ENCODE results near the gene KCNJ5. TPM values are rescaled to one million over a fixed set of nuclear protein-coding genes. Genes with fewer than 3 reads are reported as not detected.

The KCNJ5 gene
- polyA plus RNA-seq, 2 of the 4 experiments (the other 2 are of a cell fraction): 0.04 TPM; not detected in 1

- H3K4me2 ChIP-seq: no peak overlapping the region
- DNase-seq (ENCODE audit: low read depth in 1 of 2, low spot score in 1 of 2) (no peak), FAIRE-seq (no peak), ATAC-seq (no peak)
- ChIA-PET CTCF (no interaction called here), POLR2A (no interaction called here)
- no peak overlapping the region for H3K27ac ChIP-seq
- H3K4me3 ChIP-seq: no peak overlapping the region
- H3K4me1 ChIP-seq: no peaks in the 10 kb centered on the region
- WGBS (ENCODE audit: missing lambda C conversion rate): 97% methylated on average over 3 of the region's 3 CpGs
- no peaks in the 10 kb centered on the region for H3K9me3 ChIP-seq
- TF ChIP-seq HEYL (CRISPR knock-in tag; IDR thresholded peaks at IDR 0.05): no peak
- no peak for TF ChIP-seq TFCP2L1 (CRISPR knock-in tag; IDR thresholded peaks at IDR 0.05)
- TF ChIP-seq KDM1A (IDR thresholded peaks at IDR 0.05; ENCODE audit: low read depth): no peak
- TF ChIP-seq KDM5A (IDR thresholded peaks at IDR 0.05): no peak
- no peak for TF ChIP-seq PHF8 (IDR thresholded peaks at IDR 0.05; ENCODE audit: borderline replicate concordance, low read depth)
- no peak for TF ChIP-seq SMC3 (IDR thresholded peaks at IDR 0.05)
- no peak for TF ChIP-seq ZFP36 (IDR thresholded peaks at IDR 0.05; ENCODE audit: borderline replicate concordance, partially characterized antibody)
- no peak for TF ChIP-seq POLR2AphosphoS2 (conservative IDR thresholded peaks at IDR 0.05; ENCODE audit: low read length)
- no peak for TF ChIP-seq RFX5 (IDR thresholded peaks at IDR 0.05)
- no peak for TF ChIP-seq MAX (IDR thresholded peaks at IDR 0.05)
- TF ChIP-seq HOXB5 (CRISPR knock-in tag; IDR thresholded peaks at IDR 0.05): no peak
- no peak for TF ChIP-seq ATOH8 (CRISPR knock-in tag; IDR thresholded peaks at IDR 0.05; ENCODE audit: low read depth)
- TF ChIP-seq PBX3 (IDR thresholded peaks at IDR 0.05): no peak
- TF ChIP-seq RCOR1 (IDR thresholded peaks at IDR 0.05; ENCODE audit: low read depth, low read length): no peak
- TF ChIP-seq POLR2A (IDR thresholded peaks at IDR 0.05; ENCODE audit: low read length): no peak
These were observed 72.7 kb downstream of the KCNJ5 start for GRCh38 chr11:128963744-128964325.

GRCh38 chr11:128964463-128964930 is 73.3 kb downstream of the KCNJ5 start:
- no peak overlapping the region for H3K27ac ChIP-seq
- TF ChIP-seq TFCP2L1 (CRISPR knock-in tag; IDR thresholded peaks at IDR 0.05): no peak
- TF ChIP-seq JUNB (IDR thresholded peaks at IDR 0.05): no peak
- TF ChIP-seq EP300 (IDR thresholded peaks at IDR 0.05): no peak
- no peak for TF ChIP-seq SREBF2 (IDR thresholded peaks at IDR 0.05)
- TF ChIP-seq BCL3 (IDR thresholded peaks at IDR 0.05): no peak
- TF ChIP-seq REST (IDR thresholded peaks at IDR 0.05): no peak
- no peak for TF ChIP-seq GATA3 (IDR thresholded peaks at IDR 0.05; ENCODE audit: borderline replicate concordance)
- TF ChIP-seq RFX5 (IDR thresholded peaks at IDR 0.05): no peak
- no peak for TF ChIP-seq SMC3 (IDR thresholded peaks at IDR 0.05)
- TF ChIP-seq CEBPB (IDR thresholded peaks at IDR 0.05): no peak
- TF ChIP-seq PHF8 (IDR thresholded peaks at IDR 0.05; ENCODE audit: borderline replicate concordance, low read depth): no peak
- TF ChIP-seq HOXA7 (CRISPR knock-in tag; IDR thresholded peaks at IDR 0.05): no peak
- TF ChIP-seq NPAS2 (CRISPR knock-in tag; IDR thresholded peaks at IDR 0.05; ENCODE audit: borderline replicate concordance): no peak
- no peak for TF ChIP-seq HEYL (CRISPR knock-in tag; IDR thresholded peaks at IDR 0.05)
- no peak for TF ChIP-seq BHLHE40 (IDR thresholded peaks at IDR 0.05; ENCODE audit: low read depth, low read length)
- no peak for TF ChIP-seq ELK1 (IDR thresholded peaks at IDR 0.05; ENCODE audit: low read depth, low read length)
- no peak for TF ChIP-seq RNF2 (IDR thresholded peaks at IDR 0.05; ENCODE audit: borderline replicate concordance, low read depth)
- TF ChIP-seq USF2 (IDR thresholded peaks at IDR 0.05): no peak
- no peak for TF ChIP-seq ZFP36 (IDR thresholded peaks at IDR 0.05; ENCODE audit: borderline replicate concordance, partially characterized antibody)
- no peak for TF ChIP-seq CHD2 (IDR thresholded peaks at IDR 0.05; ENCODE audit: low read length, partially characterized antibody)
- no peaks in the 10 kb centered on the region for H3K9me3 ChIP-seq
- ChIA-PET CTCF (no interaction called here), POLR2A (no interaction called here)
- no peak for ATAC-seq
- no peak for DNase-seq (ENCODE audit: low read depth in 1 of 2, low spot score in 1 of 2)
- no peaks in the 10 kb centered on the region for H3K4me1 ChIP-seq
- FAIRE-seq: no peak
- no peak overlapping the region for H3K4me3 ChIP-seq
- no peak overlapping the region for H3K4me2 ChIP-seq
- WGBS (ENCODE audit: missing lambda C conversion rate): 88% methylated on average over 7 of the region's 7 CpGs

All from A549 (cell line).